OCI-LY1 (cell line): Measurements from ENCODE around the gene CDKN2AIPNL.

Experiments used
- CTCF ChIP-seq: fragments of 200-600 bp; sonication (generic), shearing (Covaris generic); IDR thresholded peaks from 2 replicates; pipeline ENCODE4 v1.5.1; 2017; ENCODE audit warnings: mild to moderate bottlenecking, antibody characterized with exemption, low read length, moderate library complexity, mixed read lengths
- EZH2 ChIP-seq: fragments of 200-600 bp; sonication (generic), shearing (Covaris generic); IDR thresholded peaks from 2 replicates; pipeline ENCODE4 v1.8.0; 2017; ENCODE audit warnings: borderline replicate concordance, mixed run types, mild to moderate bottlenecking, antibody characterized with exemption, low read length, moderate library complexity, mixed read lengths

- no peak for TF ChIP-seq EZH2
- no peak for TF ChIP-seq CTCF
These were observed 48.9 kb upstream of the CDKN2AIPNL start for GRCh38 chr5:134460551-134460950.
